Lower leg skin (tissue), 4 donors: Measurements from ENCODE around the gene PTPA. TPM values are rescaled to one million over a fixed set of nuclear protein-coding genes. Genes with fewer than 3 reads are reported as not detected.

Experiments used
- DNase-seq, 2 donors: peaks; one replicate each; pipeline ENCODE4 v3.0.0-alpha.2; 2019; ENCODE audit warnings: low spot score in 2 of 2
- H3K4me3 ChIP-seq: fragments of 200-600 bp; sonication (generic); 2 replicates; pipeline ENCODE4 v1.5.1; 2017; ENCODE audit warnings: mild to moderate bottlenecking, low read depth; ENCODE audit not compliant: poor library complexity, severe bottlenecking
- POLR2A ChIP-seq, 2 donors: fragments of 450-650 bp; IDR thresholded peaks; one replicate each; pipeline ENCODE4 v1.6.1; 2016 to 2017; ENCODE audit warnings: antibody characterized with exemption in 2 of 2, mild to moderate bottlenecking in 1 of 2, moderate library complexity in 1 of 2
- WGBS, 2 donors: methylation state at CpG; one replicate each; pipeline ENCODE4 v1.1.5; 2018; 5-methylcytosine and 5-hydroxymethylcytosine counted together
- intact Hi-C: fragments of 100-400 bp; cut with DNase I; formaldehyde crosslinking; loops from one replicate; pipeline ENCODE4 v1.15.0; 2023; ENCODE audit warnings: low total_unique reads
- total RNA-seq, 4 donors: library from RNA; depleted of rRNA; stranded (reverse); fragments of >200 nt; gene quantifications; one replicate each; pipeline ENCODE4 v1.1.0, GENCODE V29; 2016
- TF ChIP-seq, protein P1 (sequence below), 3 donors: fragments of 450-650 bp; IDR thresholded peaks; one replicate each; pipeline ENCODE4 v1.5.1; 2016; ENCODE audit warnings: antibody characterized with exemption in 3 of 3, mild to moderate bottlenecking in 3 of 3, moderate library complexity in 2 of 3

The PTPA gene
- total RNA-seq, 4 donors from 2014 or later: 62.9 to 104 (median 73.8) TPM

DNA sequence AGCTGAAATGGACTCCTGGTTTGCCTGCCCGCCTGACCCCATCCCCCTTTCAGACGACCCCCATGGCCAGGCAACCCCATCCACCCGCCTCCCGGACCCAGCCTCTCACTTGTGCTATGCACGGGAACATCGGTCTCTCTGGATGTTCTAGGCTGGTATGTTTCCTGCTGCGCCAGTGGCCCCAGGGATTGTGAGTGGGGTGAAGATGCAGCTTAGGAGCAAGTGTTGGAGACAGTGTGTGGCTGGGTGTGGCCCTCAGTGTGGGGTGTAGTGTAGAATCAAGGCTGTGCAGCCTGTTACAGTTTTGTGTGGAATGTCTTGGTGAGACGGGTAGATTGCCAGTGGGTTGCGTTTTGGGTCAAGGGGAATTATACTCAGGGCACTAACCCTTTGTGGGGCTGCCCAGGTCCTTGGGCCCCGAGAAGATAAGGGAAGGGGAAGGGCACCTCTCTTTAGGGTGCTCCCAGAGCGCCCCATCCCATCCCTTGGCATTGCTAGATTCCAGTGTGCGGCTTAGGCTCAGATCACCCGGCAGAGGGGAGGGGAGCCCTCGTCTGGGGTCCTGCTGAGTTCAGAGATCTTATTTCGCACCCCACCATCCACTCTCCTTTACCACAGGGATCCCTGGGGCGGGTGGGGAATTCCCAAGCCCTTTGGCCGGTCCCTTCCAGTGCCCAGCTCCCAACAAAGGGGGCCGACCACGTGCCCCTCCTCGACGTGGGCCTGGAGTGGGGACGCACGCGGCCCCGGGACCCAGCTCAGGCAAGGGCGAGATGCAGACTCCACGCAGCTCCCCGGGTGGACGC lies 62.3 kb downstream of the PTPA start:
- intact Hi-C loops: loop anchor here (10.0 kb wide), 1 partner anchor 431 kb away; no protein-coding TSS in a partner anchor
- TF ChIP-seq POLR2A (IDR thresholded peaks at IDR 0.05): no peak
- TF ChIP-seq, protein P1, sequence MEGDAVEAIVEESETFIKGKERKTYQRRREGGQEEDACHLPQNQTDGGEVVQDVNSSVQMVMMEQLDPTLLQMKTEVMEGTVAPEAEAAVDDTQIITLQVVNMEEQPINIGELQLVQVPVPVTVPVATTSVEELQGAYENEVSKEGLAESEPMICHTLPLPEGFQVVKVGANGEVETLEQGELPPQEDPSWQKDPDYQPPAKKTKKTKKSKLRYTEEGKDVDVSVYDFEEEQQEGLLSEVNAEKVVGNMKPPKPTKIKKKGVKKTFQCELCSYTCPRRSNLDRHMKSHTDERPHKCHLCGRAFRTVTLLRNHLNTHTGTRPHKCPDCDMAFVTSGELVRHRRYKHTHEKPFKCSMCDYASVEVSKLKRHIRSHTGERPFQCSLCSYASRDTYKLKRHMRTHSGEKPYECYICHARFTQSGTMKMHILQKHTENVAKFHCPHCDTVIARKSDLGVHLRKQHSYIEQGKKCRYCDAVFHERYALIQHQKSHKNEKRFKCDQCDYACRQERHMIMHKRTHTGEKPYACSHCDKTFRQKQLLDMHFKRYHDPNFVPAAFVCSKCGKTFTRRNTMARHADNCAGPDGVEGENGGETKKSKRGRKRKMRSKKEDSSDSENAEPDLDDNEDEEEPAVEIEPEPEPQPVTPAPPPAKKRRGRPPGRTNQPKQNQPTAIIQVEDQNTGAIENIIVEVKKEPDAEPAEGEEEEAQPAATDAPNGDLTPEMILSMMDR (IDR thresholded peaks at IDR 0.05): no peak
- DNase-seq: no peak
- WGBS, 2 donors: 14 to 16% methylated on average over 23 to 29 of the region's 29 CpGs
- H3K4me3 ChIP-seq: peak overlapping the region; percentile 55

DNA sequence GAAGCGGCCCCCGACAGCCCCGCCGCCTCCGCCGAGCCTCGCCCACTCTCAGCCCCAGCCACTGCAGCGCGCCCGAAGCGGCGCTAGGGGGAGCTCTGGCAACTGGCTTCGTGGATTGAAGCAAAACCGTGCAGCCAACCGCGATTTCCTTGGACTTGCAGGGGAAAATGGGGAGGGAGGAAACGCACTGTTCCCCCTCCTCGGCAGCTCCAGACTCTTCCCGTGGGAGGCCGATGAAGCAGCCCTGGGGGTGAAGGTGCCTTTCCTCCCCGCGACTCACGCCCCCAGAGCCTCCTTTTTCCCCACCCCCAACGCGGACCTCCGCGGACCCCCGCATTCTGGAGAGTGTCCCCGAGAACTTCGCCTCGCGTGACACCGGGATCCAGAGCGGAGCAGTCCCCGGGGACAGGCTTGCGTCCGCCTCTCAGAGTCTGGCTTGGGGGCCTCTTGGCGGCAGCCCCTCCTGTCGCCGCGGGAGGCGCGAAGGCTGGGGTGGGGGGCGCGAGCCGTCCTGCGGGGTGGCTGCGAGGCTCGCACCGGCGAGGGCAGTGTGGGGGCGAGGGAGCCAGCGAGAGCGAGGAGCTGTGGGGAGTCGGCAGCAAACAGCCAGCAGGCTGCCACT lies 63.0 kb downstream of the PTPA start:
- peak; percentile 89 to 98 for DNase-seq
- TF ChIP-seq, protein P1 (IDR thresholded peaks at IDR 0.05): peak in 2 of 3 donors; percentile 19 to 88
- TF ChIP-seq POLR2A (IDR thresholded peaks at IDR 0.05): no peak
- 0% methylated on average over 13 to 53 of the region's 55 CpGs for WGBS, 2 donors
- peak overlapping the region; percentile 55 for H3K4me3 ChIP-seq
- intact Hi-C loops: loop anchor here (10.0 kb wide), 1 partner anchor 431 kb away; no protein-coding TSS in a partner anchor

GRCh38 chr9:129174724-129175514 lies 63.7 kb downstream of the PTPA start:
- H3K4me3 ChIP-seq: peak overlapping the region; percentile 55
- intact Hi-C loops: loop anchor here (10.0 kb wide), 1 partner anchor 430 kb away; no protein-coding TSS in a partner anchor
- WGBS, 2 donors: 0% methylated on average over 49 to 53 of the region's 53 CpGs
- peak; percentile 69 to 96 for DNase-seq
- no peak for TF ChIP-seq POLR2A (IDR thresholded peaks at IDR 0.05)
- TF ChIP-seq, protein P1 (IDR thresholded peaks at IDR 0.05): no peak

- DNase-seq: no peak
- intact Hi-C loops: loop anchor here (10.0 kb wide), 1 partner anchor 429 kb away; no protein-coding TSS in a partner anchor
- TF ChIP-seq POLR2A (IDR thresholded peaks at IDR 0.05): no peak
- TF ChIP-seq, protein P1 (IDR thresholded peaks at IDR 0.05): no peak
- WGBS, 2 donors: 0% methylated on average over 10 of the region's 10 CpGs
- no peak overlapping the region for H3K4me3 ChIP-seq
Observed at GRCh38 chr9:129175515-129175824, 64.3 kb downstream of the PTPA start.

GRCh38 chr9:129175825-129176633 lies 64.8 kb downstream of the PTPA start:
- WGBS, 2 donors: 0% methylated on average over 47 of the region's 47 CpGs
- intact Hi-C loops: loop anchor here (10.0 kb wide), 1 partner anchor 429 kb away; no protein-coding TSS in a partner anchor
- peak overlapping the region; percentile 90 for H3K4me3 ChIP-seq
- peak; percentile 86 to 97 for DNase-seq
- TF ChIP-seq POLR2A (IDR thresholded peaks at IDR 0.05): no peak
- TF ChIP-seq, protein P1 (IDR thresholded peaks at IDR 0.05): no peak
